ENCODE data around the gene PRRC1.

- TF ChIP-seq, protein P1, sequence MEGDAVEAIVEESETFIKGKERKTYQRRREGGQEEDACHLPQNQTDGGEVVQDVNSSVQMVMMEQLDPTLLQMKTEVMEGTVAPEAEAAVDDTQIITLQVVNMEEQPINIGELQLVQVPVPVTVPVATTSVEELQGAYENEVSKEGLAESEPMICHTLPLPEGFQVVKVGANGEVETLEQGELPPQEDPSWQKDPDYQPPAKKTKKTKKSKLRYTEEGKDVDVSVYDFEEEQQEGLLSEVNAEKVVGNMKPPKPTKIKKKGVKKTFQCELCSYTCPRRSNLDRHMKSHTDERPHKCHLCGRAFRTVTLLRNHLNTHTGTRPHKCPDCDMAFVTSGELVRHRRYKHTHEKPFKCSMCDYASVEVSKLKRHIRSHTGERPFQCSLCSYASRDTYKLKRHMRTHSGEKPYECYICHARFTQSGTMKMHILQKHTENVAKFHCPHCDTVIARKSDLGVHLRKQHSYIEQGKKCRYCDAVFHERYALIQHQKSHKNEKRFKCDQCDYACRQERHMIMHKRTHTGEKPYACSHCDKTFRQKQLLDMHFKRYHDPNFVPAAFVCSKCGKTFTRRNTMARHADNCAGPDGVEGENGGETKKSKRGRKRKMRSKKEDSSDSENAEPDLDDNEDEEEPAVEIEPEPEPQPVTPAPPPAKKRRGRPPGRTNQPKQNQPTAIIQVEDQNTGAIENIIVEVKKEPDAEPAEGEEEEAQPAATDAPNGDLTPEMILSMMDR (IDR thresholded peaks at IDR 0.05), result no peak
- no peak for TF ChIP-seq POLR2A (IDR thresholded peaks at IDR 0.05)
Observed at GRCh38 chr5:127571314-127572131, 54.1 kb downstream of the PRRC1 start.

Data from body of pancreas (tissue), 4 donors.